ENCODE data around the gene CWF19L1. TPM values are rescaled to one million over a fixed set of nuclear protein-coding genes. Genes with fewer than 3 reads are reported as not detected.

Gene CWF19L1
- total and polyA plus RNA-seq, 2 experiments from 2014 or later: 15.8 to 34.4 TPM

- Histone ChIP-seq H3K79me2 (replicated peaks; ENCODE audit: insufficient read depth) (no peaks in the 10 kb centered on the region), H2AFZ (no peak overlapping the region), H3K27ac (ENCODE audit: low read depth) (no peak overlapping the region), H3K4me3 (no peak overlapping the region), H3K4me2 (no peak overlapping the region), H3K27me3 (ENCODE audit: insufficient read depth) (no peaks in the 10 kb centered on the region), H3F3A (replicated peaks; ENCODE audit: low read depth) (no peaks in the 10 kb centered on the region), H4K20me1 (replicated peaks; ENCODE audit: insufficient read depth) (peaks cover 5% of the 10 kb centered on the region; the same call in 1 of the 2 replicates), H3K36me3 (ENCODE audit: insufficient read depth) (peaks cover 15% of the 10 kb centered on the region), H3K4me1 (ENCODE audit: insufficient read depth) (no peaks in the 10 kb centered on the region), H3K9me2 (ENCODE audit: insufficient read depth) (no peaks in the 10 kb centered on the region)
- H3K4me3 Mint-ChIP-seq: no peak overlapping the region
- DNase-seq (ENCODE audit: low spot score) (no peak), ATAC-seq (no peak)
- peaks cover 3% of the 10 kb centered on the region for H3K27me3 Mint-ChIP-seq (ENCODE audit: insufficient read depth, low read depth, poor library complexity)
- no peaks in the 10 kb centered on the region for H3K9me3 Mint-ChIP-seq
- H3K36me3 Mint-ChIP-seq (ENCODE audit: low read depth): peaks cover 54% of the 10 kb centered on the region
- no peak overlapping the region for H3K27ac Mint-ChIP-seq
- H3K4me1 Mint-ChIP-seq: no peaks in the 10 kb centered on the region
- TF ChIP-seq, protein P1, sequence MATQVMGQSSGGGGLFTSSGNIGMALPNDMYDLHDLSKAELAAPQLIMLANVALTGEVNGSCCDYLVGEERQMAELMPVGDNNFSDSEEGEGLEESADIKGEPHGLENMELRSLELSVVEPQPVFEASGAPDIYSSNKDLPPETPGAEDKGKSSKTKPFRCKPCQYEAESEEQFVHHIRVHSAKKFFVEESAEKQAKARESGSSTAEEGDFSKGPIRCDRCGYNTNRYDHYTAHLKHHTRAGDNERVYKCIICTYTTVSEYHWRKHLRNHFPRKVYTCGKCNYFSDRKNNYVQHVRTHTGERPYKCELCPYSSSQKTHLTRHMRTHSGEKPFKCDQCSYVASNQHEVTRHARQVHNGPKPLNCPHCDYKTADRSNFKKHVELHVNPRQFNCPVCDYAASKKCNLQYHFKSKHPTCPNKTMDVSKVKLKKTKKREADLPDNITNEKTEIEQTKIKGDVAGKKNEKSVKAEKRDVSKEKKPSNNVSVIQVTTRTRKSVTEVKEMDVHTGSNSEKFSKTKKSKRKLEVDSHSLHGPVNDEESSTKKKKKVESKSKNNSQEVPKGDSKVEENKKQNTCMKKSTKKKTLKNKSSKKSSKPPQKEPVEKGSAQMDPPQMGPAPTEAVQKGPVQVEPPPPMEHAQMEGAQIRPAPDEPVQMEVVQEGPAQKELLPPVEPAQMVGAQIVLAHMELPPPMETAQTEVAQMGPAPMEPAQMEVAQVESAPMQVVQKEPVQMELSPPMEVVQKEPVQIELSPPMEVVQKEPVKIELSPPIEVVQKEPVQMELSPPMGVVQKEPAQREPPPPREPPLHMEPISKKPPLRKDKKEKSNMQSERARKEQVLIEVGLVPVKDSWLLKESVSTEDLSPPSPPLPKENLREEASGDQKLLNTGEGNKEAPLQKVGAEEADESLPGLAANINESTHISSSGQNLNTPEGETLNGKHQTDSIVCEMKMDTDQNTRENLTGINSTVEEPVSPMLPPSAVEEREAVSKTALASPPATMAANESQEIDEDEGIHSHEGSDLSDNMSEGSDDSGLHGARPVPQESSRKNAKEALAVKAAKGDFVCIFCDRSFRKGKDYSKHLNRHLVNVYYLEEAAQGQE (IDR thresholded peaks at IDR 0.05; ENCODE audit: unreplicated experiment): no peak
- no peak for TF ChIP-seq EZH2phosphoT487 (IDR thresholded peaks at IDR 0.05; ENCODE audit: unreplicated experiment)
- no peak for TF ChIP-seq POLR2AphosphoS5 (IDR thresholded peaks at IDR 0.05; ENCODE audit: low read depth)
- TF ChIP-seq ZNF114 (CRISPR knock-in tag; IDR thresholded peaks at IDR 0.05): no peak
- no peak for TF ChIP-seq CREB1 (CRISPR knock-in tag; IDR thresholded peaks at IDR 0.05; ENCODE audit: low read depth)
- no peak for TF ChIP-seq CTCF (conservative IDR thresholded peaks at IDR 0.05; ENCODE audit: low read depth in 2 of 2)
- no peak for TF ChIP-seq NANOG (IDR thresholded peaks at IDR 0.05; ENCODE audit: borderline replicate concordance)
- no peak for TF ChIP-seq ZNF331 (CRISPR knock-in tag; IDR thresholded peaks at IDR 0.05; ENCODE audit: low read depth)
- no peak for TF ChIP-seq ZNF462 (CRISPR knock-in tag; IDR thresholded peaks at IDR 0.05)
- TF ChIP-seq EZH2 (IDR thresholded peaks at IDR 0.05; ENCODE audit: low read depth, unreplicated experiment): no peak
- TF ChIP-seq, protein P2, sequence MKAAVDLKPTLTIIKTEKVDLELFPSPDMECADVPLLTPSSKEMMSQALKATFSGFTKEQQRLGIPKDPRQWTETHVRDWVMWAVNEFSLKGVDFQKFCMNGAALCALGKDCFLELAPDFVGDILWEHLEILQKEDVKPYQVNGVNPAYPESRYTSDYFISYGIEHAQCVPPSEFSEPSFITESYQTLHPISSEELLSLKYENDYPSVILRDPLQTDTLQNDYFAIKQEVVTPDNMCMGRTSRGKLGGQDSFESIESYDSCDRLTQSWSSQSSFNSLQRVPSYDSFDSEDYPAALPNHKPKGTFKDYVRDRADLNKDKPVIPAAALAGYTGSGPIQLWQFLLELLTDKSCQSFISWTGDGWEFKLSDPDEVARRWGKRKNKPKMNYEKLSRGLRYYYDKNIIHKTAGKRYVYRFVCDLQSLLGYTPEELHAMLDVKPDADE (IDR thresholded peaks at IDR 0.05): no peak
- TF ChIP-seq JUNB (IDR thresholded peaks at IDR 0.05; ENCODE audit: unreplicated experiment): no peak
- TF ChIP-seq STAT1 (IDR thresholded peaks at IDR 0.05; ENCODE audit: unreplicated experiment): no peak
Observed at GRCh38 chr10:100239851-100240250, 27.6 kb downstream of the CWF19L1 start.
